Activated CD8-positive, alpha-beta T cell treated with anti-CD3 and anti-CD28 coated beads for 36 hours (primary cell): ENCODE results near the gene MANEAL. TPM values are rescaled to one million over a fixed set of nuclear protein-coding genes. Genes with fewer than 3 reads are reported as not detected.

ENCODE experiments used
- ATAC-seq: fragments of 200-7000 bp; cut with Tn5 transposase; one replicate; pipeline ENCODE4 v1.10.0; 2021; ENCODE audit warnings: mild to moderate bottlenecking, moderate library complexity
- CTCF ChIA-PET: fragments of 350-600 bp; sonication (Branson Sonifier 250); formaldehyde crosslinking; loops from one replicate; lab custom pipeline; 2021; ENCODE audit warnings: antibody characterized with exemption; lab: Charles Lee
- POLR2A ChIA-PET: fragments of 350-600 bp; sonication (Branson Sonifier 250); formaldehyde crosslinking; loops from one replicate; lab custom pipeline; 2021; ENCODE audit warnings: antibody characterized with exemption; lab: Charles Lee
- DNase-seq: peaks from one replicate; pipeline ENCODE4 v3.0.0-alpha.2; 2020
- H3K27ac Mint-ChIP-seq: one replicate; pipeline ENCODE4 v1.8.0; 2021; ENCODE audit warnings: mild to moderate bottlenecking, mixed read lengths
- H3K27me3 Mint-ChIP-seq: one replicate; pipeline ENCODE4 v1.8.0; 2021; ENCODE audit warnings: mixed read lengths
- H3K36me3 Mint-ChIP-seq: one replicate; pipeline ENCODE4 v1.8.0; 2021; ENCODE audit warnings: low read depth, mixed read lengths
- H3K4me1 Mint-ChIP-seq: one replicate; pipeline ENCODE4 v1.8.0; 2021; ENCODE audit warnings: low read depth, mixed read lengths
- H3K4me3 Mint-ChIP-seq: one replicate; pipeline ENCODE4 v1.8.0; 2021; ENCODE audit warnings: mild to moderate bottlenecking, moderate library complexity, mixed read lengths
- H3K9me3 Mint-ChIP-seq: one replicate; pipeline ENCODE4 v1.8.0; 2021; ENCODE audit warnings: mixed read lengths
- CTCF ChIP-seq: fragments of 200-600 bp; IDR thresholded peaks from one replicate; pipeline ENCODE4 v1.8.0; 2022; ENCODE audit warnings: antibody characterized with exemption, mild to moderate bottlenecking
- intact Hi-C: fragments of 100-400 bp; cut with micrococcal nuclease; formaldehyde crosslinking; loops from one replicate; pipeline ENCODE4 v1.10.0; 2022
- total RNA-seq, 2 experiments: library from RNA; stranded (reverse); gene quantifications; one replicate each; pipeline ENCODE4 v1.2.3, GENCODE V29; 2021

The MANEAL gene
- total RNA-seq, 2 experiments from 2014 or later = 1.2 to 1.4 TPM

GRCh38 chr1:37752583-37753471 lies 40.8 kb upstream of the MANEAL start:
- H3K27ac Mint-ChIP-seq = no peak overlapping the region
- POLR2A ChIA-PET = no interaction called here
- no peaks in the 10 kb centered on the region for H3K36me3 Mint-ChIP-seq
- ATAC-seq (peak; percentile 24), DNase-seq (peak; percentile 22)
- TF ChIP-seq CTCF = no peak
- intact Hi-C loops = no loop called here
- H3K27me3 Mint-ChIP-seq = peaks cover 33% of the 10 kb centered on the region
- no peaks in the 10 kb centered on the region for H3K9me3 Mint-ChIP-seq
- H3K4me3 Mint-ChIP-seq = peak overlapping the region; percentile 54
- peaks cover 19% of the 10 kb centered on the region for H3K4me1 Mint-ChIP-seq
- CTCF ChIA-PET = no interaction called here

GRCh38 chr1:37753473-37754321 lies 40.0 kb upstream of the MANEAL start:
- Mint-ChIP-seq H3K4me3 (peak overlapping the region; percentile 54), H3K4me1 (peaks cover 19% of the 10 kb centered on the region), H3K27ac (no peak overlapping the region), H3K36me3 (no peaks in the 10 kb centered on the region), H3K9me3 (no peaks in the 10 kb centered on the region), H3K27me3 (peaks cover 31% of the 10 kb centered on the region)
- intact Hi-C loops = no loop called here
- no peak for TF ChIP-seq CTCF
- ATAC-seq (no peak), DNase-seq (no peak)
- CTCF ChIA-PET = no interaction called here
- POLR2A ChIA-PET = no interaction called here

- ChIA-PET POLR2A (interaction anchor here (0.8 to 1.8 kb wide), 2 partner anchors 10 to 52 kb away, joined by 3 to 8 read pairs; partner anchors contain the start of genes C1orf122, EPHA10 and YRDC), CTCF (interaction anchor here (1.2 kb wide), 1 partner anchor 46 kb away, joined by 3 read pairs; no protein-coding TSS in a partner anchor)
- TF ChIP-seq CTCF = no peak
- peaks cover 19% of the 10 kb centered on the region for H3K4me1 Mint-ChIP-seq
- DNase-seq = peak; percentile 54
- intact Hi-C loops = loop anchor here (5.0 kb wide), 1 partner anchor 47 kb away; no protein-coding TSS in a partner anchor
- H3K27ac Mint-ChIP-seq = no peak overlapping the region
- H3K27me3 Mint-ChIP-seq = peaks cover 23% of the 10 kb centered on the region
- no peaks in the 10 kb centered on the region for H3K9me3 Mint-ChIP-seq
- H3K36me3 Mint-ChIP-seq = no peaks in the 10 kb centered on the region
- no peak overlapping the region for H3K4me3 Mint-ChIP-seq
- peak; percentile 90 for ATAC-seq
Measured at GRCh38 chr1:37755290-37755689, 38.4 kb upstream of the MANEAL start.

- POLR2A ChIA-PET = interaction anchor here (0.8 to 1.8 kb wide), 2 partner anchors 9 to 51 kb away, joined by 3 to 8 read pairs; partner anchors contain the start of genes C1orf122, EPHA10 and YRDC
- no peak for TF ChIP-seq CTCF
- intact Hi-C loops = loop anchor here (5.0 kb wide), 1 partner anchor 46 kb away; no protein-coding TSS in a partner anchor
- no peak overlapping the region for H3K4me3 Mint-ChIP-seq
- peaks cover 24% of the 10 kb centered on the region for H3K27me3 Mint-ChIP-seq
- DNase-seq (no peak), ATAC-seq (no peak)
- H3K36me3 Mint-ChIP-seq = no peaks in the 10 kb centered on the region
- CTCF ChIA-PET = interaction anchor here (1.2 kb wide), 1 partner anchor 47 kb away, joined by 3 read pairs; no protein-coding TSS in a partner anchor
- peaks cover 19% of the 10 kb centered on the region for H3K4me1 Mint-ChIP-seq
- H3K9me3 Mint-ChIP-seq = no peaks in the 10 kb centered on the region
- H3K27ac Mint-ChIP-seq = no peak overlapping the region
Measured at GRCh38 chr1:37755951-37756560, 37.6 kb upstream of the MANEAL start.
